Endothelial cell (in vitro differentiated cells): ENCODE results near the gene RAMP3. TPM values are rescaled to one million over a fixed set of nuclear protein-coding genes. Genes with fewer than 3 reads are reported as not detected.

Experiments
- DNase-seq: peaks from one replicate; pipeline ENCODE4 v3.0.0; 2021; ENCODE audit warnings: low spot score
- H3K27ac Mint-ChIP-seq: one replicate; pipeline ENCODE4 v1.8.0; 2021; ENCODE audit warnings: mixed read lengths, inconsistent platforms; ENCODE audit not compliant: unreplicated experiment
- H3K27me3 Mint-ChIP-seq: one replicate; pipeline ENCODE4 v1.8.0; 2021; ENCODE audit warnings: mild to moderate bottlenecking, moderate library complexity, mixed read lengths, inconsistent platforms; ENCODE audit not compliant: unreplicated experiment
- H3K36me3 Mint-ChIP-seq: one replicate; pipeline ENCODE4 v1.8.0; 2021; ENCODE audit warnings: mild to moderate bottlenecking, low read depth, mixed read lengths, inconsistent platforms; ENCODE audit not compliant: unreplicated experiment
- H3K4me1 Mint-ChIP-seq: one replicate; pipeline ENCODE4 v1.8.0; 2021; ENCODE audit warnings: mild to moderate bottlenecking, mixed read lengths, inconsistent platforms; ENCODE audit not compliant: unreplicated experiment
- H3K4me3 Mint-ChIP-seq: one replicate; pipeline ENCODE4 v1.8.0; 2021; ENCODE audit warnings: mild to moderate bottlenecking, mixed read lengths, inconsistent platforms; ENCODE audit not compliant: unreplicated experiment
- H3K9me3 Mint-ChIP-seq: one replicate; pipeline ENCODE4 v1.8.0; 2021; ENCODE audit warnings: mixed read lengths, inconsistent platforms; ENCODE audit not compliant: unreplicated experiment
- total RNA-seq: library from RNA; stranded (reverse); fragmentation: NEBNext Ultra II Directional; extraction: Animal tissue kit (Norgen Biotek cat#: 25700); gene quantifications from one replicate; pipeline ENCODE4 v1.2.1, GENCODE V29; 2021; ENCODE audit not compliant: unreplicated experiment
- TF ChIP-seq, protein P1 (sequence below): fragments of 200-600 bp; sonication (generic); IDR thresholded peaks from one replicate; pipeline ENCODE4 v1.5.0; 2021; ENCODE audit warnings: antibody characterized with exemption; ENCODE audit not compliant: unreplicated experiment

The RAMP3 gene
- total RNA-seq, 1 donor from 2014 or later = 0.62 TPM

DNA sequence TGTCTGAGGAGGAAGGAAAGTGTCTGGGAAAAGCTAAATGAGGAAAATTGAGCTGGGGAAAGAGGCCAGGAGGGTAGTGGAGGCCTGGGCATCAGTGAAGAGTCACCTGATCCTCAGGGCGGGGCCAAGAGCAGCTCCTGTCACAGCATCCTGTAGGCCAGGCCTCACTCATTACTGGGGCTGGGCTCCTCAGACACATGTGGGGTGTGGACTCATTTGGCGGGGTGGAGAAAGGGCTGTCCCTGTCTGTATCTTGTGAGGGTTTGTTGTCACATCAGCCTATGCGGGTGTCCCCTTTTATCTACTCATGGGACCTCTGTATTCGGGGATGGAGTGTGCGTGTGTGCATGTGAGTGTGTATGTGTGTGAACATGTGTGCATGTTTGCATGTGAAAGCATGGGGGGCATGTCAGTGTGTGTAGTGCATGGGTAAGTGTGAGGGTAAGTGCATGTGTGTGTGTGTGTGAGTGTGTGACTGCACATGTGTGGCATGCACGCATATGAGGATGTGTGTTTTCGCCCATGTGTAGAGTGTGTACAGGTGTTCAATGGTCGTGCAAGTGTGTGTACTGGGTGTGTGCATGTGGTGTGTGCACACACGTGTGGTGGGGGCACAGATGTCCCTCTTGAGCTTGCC is 67.8 kb downstream of the RAMP3 start:
- Mint-ChIP-seq H3K27me3 (peaks cover 5% of the 10 kb centered on the region), H3K9me3 (no peaks in the 10 kb centered on the region), H3K36me3 (no peaks in the 10 kb centered on the region), H3K27ac (no peak overlapping the region), H3K4me1 (peaks cover 12% of the 10 kb centered on the region), H3K4me3 (no peak overlapping the region)
- TF ChIP-seq, protein P1, sequence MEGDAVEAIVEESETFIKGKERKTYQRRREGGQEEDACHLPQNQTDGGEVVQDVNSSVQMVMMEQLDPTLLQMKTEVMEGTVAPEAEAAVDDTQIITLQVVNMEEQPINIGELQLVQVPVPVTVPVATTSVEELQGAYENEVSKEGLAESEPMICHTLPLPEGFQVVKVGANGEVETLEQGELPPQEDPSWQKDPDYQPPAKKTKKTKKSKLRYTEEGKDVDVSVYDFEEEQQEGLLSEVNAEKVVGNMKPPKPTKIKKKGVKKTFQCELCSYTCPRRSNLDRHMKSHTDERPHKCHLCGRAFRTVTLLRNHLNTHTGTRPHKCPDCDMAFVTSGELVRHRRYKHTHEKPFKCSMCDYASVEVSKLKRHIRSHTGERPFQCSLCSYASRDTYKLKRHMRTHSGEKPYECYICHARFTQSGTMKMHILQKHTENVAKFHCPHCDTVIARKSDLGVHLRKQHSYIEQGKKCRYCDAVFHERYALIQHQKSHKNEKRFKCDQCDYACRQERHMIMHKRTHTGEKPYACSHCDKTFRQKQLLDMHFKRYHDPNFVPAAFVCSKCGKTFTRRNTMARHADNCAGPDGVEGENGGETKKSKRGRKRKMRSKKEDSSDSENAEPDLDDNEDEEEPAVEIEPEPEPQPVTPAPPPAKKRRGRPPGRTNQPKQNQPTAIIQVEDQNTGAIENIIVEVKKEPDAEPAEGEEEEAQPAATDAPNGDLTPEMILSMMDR = no peak
- DNase-seq = no peak

DNA sequence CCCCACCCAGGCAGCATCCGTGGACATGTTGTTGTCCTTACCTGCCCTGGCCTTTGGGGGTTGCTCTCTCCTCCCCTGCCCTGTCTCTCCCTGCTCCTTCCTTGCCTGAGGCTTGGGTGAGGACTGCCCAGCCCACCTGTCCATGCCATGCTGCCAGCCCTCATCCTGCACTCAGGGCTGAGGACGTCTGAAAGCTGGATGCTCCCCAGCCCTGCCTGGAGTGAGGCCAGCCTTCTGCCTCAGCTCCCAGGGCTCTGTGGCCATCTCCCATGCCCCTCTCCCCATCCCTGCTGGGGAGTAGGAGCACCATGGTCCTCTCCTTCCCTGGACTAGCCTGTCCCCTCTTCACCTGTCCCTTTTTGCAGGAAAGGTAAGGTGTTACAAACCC is 68.4 kb downstream of the RAMP3 start:
- DNase-seq = no peak
- Mint-ChIP-seq H3K4me3 (no peak overlapping the region), H3K27ac (no peak overlapping the region), H3K9me3 (no peaks in the 10 kb centered on the region), H3K4me1 (peaks cover 14% of the 10 kb centered on the region), H3K36me3 (no peaks in the 10 kb centered on the region), H3K27me3 (peaks cover 5% of the 10 kb centered on the region)
- TF ChIP-seq, protein P1 = no peak

DNA sequence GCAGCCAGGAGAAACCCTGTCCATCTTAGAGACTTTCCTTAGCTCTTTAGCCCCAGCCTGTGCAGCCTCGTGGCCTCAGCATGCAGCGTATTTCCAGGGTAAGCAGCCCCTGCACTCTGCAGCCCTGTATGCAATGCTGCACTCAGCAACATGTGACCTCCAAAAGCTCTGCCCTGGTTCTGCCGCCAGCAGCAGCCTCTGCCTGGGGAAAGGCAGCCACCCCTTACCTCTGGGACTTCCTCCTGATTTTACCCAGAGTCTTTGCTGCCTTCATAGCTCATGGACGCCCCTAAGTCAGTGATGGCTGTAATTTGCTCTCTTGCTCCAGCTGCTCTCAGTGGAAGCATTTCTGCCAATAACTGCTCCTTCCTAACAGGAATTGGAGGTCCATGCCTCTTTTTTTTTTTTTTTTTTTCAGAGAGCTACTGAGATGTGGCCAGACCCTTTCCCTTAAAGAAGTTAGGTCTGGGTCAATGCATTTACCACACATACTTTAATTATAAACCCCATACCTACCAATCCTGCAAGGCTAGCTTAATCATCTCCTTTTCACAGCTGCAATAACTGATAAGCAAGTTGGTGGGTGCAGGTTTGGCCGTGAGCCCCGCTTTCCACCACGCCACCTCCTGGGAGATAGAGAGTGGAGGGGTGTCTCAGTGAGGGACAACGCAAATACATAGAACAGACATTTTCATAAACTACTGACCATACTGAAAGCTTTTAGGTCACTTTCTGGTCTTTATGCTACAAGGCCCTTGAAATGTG is 71.7 kb downstream of the RAMP3 start:
- Mint-ChIP-seq H3K9me3 (no peaks in the 10 kb centered on the region), H3K27ac (no peak overlapping the region), H3K4me1 (peaks cover 14% of the 10 kb centered on the region), H3K4me3 (no peak overlapping the region), H3K36me3 (no peaks in the 10 kb centered on the region), H3K27me3 (peaks cover 2% of the 10 kb centered on the region)
- no peak for DNase-seq
- TF ChIP-seq, protein P1 = no peak

DNA sequence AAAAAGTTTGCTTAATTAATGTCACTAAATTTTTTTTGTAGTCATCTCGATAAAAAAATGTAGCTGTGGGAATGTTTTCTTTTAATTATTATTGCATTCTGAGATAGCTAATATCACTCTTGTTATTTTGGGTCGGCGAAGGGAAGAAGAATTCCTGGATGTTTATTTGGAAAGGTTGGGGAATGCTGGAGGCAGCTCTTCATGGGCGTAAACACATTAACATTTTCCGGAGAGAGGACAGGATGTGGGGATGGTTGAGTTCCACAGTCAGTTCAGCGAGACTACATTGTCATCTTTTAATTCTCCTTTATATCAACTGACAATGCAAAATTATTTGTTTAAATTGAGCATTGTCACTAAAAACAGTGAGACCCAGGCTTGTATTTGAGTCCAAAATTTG is 72.5 kb downstream of the RAMP3 start:
- no peaks in the 10 kb centered on the region for H3K36me3 Mint-ChIP-seq
- H3K9me3 Mint-ChIP-seq = no peaks in the 10 kb centered on the region
- no peak for DNase-seq
- no peak overlapping the region for H3K4me3 Mint-ChIP-seq
- peaks cover 2% of the 10 kb centered on the region for H3K27me3 Mint-ChIP-seq
- peaks cover 12% of the 10 kb centered on the region for H3K4me1 Mint-ChIP-seq
- H3K27ac Mint-ChIP-seq = no peak overlapping the region
- TF ChIP-seq, protein P1 = no peak

DNA sequence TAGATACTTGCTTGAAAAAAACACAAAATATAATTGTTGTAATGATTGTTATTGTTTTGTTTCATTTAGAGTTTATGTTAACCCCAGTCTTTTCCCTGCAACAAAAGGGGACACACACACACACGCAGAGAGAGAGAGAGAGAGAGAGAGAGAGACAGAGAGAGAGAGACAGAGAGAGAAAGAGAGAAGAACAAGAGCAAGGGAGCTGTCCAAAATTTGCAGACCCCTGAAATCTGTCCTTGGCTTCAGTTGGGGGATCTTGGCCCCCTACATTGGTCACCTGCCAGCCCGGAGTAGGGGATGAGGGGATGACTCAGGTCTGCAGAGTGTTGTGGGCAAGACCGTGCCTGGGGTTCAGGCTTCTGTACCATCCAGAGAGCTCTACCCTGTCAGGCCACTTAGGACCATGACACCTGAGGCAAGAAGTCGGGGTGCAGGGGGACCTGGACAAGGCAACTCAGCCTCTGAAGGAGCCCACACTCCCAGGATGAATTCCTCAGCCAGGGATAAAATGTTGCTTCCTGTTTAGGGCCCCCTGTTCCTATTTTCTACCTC is 73.1 kb downstream of the RAMP3 start:
- peaks cover 7% of the 10 kb centered on the region for H3K4me1 Mint-ChIP-seq
- DNase-seq = no peak
- TF ChIP-seq, protein P1 = no peak
- H3K27ac Mint-ChIP-seq = no peak overlapping the region
- no peak overlapping the region for H3K4me3 Mint-ChIP-seq
- no peaks in the 10 kb centered on the region for H3K36me3 Mint-ChIP-seq
- no peaks in the 10 kb centered on the region for H3K9me3 Mint-ChIP-seq
- peaks cover 2% of the 10 kb centered on the region for H3K27me3 Mint-ChIP-seq
